Measurements from ENCODE around the gene TMPO. TPM values are rescaled to one million over a fixed set of nuclear protein-coding genes. Genes with fewer than 3 reads are reported as not detected.

TMPO gene
- polyA plus RNA-seq, 3 donors = 35.7 to 67.3 (median 52.1) TPM

DNA sequence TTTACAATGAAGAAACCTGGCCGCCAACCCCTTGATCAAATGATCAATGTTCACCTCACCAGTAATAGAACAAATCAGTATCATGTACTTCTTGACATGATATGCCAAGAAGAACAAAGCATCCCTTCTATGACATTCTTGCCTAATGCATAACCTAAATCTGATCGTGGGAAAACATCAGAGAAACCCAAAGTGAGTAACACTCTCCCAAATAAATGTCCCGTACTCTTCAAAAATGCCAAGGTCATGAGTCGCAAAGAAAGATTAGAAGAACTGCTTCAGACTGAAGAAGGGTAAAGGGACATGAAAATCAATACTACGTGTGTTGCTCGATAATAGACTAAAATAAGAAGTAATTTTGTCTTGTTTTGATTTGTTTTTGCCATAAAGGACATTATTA is 66.7 kb downstream of the TMPO start:
- peaks cover 2% of the 10 kb centered on the region for H3K4me1 Mint-ChIP-seq
- no peak overlapping the region for H3K4me3 ChIP-seq (replicated peaks in 1 of 3; ENCODE audit: low read depth in 2 of 3, low read length in 3 of 3)
- TF ChIP-seq CTCF (IDR thresholded peaks at IDR 0.05) = no peak
- no peaks in the 10 kb centered on the region for H3K27me3 ChIP-seq (ENCODE audit: control insufficient read depth in 2 of 2, insufficient read depth in 2 of 2, low read length in 2 of 2)
- H3K4me1 ChIP-seq (ENCODE audit: control insufficient read depth in 1 of 2, insufficient read depth in 2 of 2, low read length in 2 of 2) = no peaks in the 10 kb centered on the region
- H3K36me3 ChIP-seq (replicated peaks in 1 of 2; ENCODE audit: control insufficient read depth in 1 of 2, insufficient read depth in 2 of 2, low read length in 2 of 2) = no peaks in the 10 kb centered on the region
- no peak overlapping the region for H2AFZ ChIP-seq (ENCODE audit: insufficient read depth, low read depth, low read length, poor library complexity, severe bottlenecking)
- no peak overlapping the region for H3K27ac ChIP-seq (ENCODE audit: low read depth in 1 of 2, low read length in 2 of 2)
- H3K9ac ChIP-seq (ENCODE audit: insufficient read depth, low read length, poor library complexity, severe bottlenecking) = no peak overlapping the region
- no peak overlapping the region for H3K4me3 Mint-ChIP-seq
- no peaks in the 10 kb centered on the region for H4K20me1 ChIP-seq (ENCODE audit: insufficient read depth, low read length)
- H3K27ac Mint-ChIP-seq = no peak overlapping the region
- H3K27me3 Mint-ChIP-seq (ENCODE audit: low read depth in 3 of 3) = peaks cover 1 to 9% (median 8%) of the 10 kb centered on the region in 3 donors
- H3K9me3 ChIP-seq (replicated peaks in 1 of 2; ENCODE audit: control insufficient read depth in 1 of 2, insufficient read depth in 1 of 2, low read length in 2 of 2) = no peaks in the 10 kb centered on the region
- no peak for DNase-seq
- H3K79me2 ChIP-seq (ENCODE audit: insufficient read depth, low read length) = no peaks in the 10 kb centered on the region
- peaks cover 0 to under 1% (median 0%) of the 10 kb centered on the region in 7 donors for H3K9me3 Mint-ChIP-seq
- no peaks in the 10 kb centered on the region for H3K36me3 Mint-ChIP-seq
- H3K4me2 ChIP-seq (replicated peaks; ENCODE audit: extremely low read depth, low read length, poor library complexity, severe bottlenecking) = no peak overlapping the region
- intact Hi-C loops (cut with micrococcal nuclease) = no loop called here
- WGBS (ENCODE audit: insufficient coverage) = 96% methylated on average over 4 of the region's 6 CpGs

DNA sequence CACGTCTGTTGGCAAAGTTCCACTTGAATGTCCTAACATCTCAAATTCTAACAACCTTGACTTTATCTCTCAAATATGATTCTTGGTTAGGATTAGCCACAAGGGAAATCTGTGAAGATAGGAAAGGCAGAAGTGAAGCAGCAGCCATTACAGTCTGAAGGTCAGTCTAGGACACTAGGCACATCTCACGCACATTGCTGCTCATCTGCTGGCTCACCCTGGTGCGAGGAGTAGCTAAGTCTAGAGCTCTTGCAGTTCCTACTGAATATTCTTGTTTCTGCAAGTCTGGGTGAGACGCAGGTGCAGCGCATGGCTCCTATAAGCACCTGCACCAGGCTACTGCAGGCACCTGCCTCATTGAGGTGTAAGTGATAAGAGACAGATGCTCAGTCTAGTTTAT is 71.7 kb downstream of the TMPO start:
- no peak for DNase-seq
- Mint-ChIP-seq H3K27me3 (ENCODE audit: low read depth in 3 of 3) (peaks cover 2 to 10% (median 4%) of the 10 kb centered on the region in 3 donors), H3K36me3 (no peaks in the 10 kb centered on the region), H3K27ac (no peak overlapping the region), H3K4me3 (no peak overlapping the region), H3K9me3 (no peaks in the 10 kb centered on the region), H3K4me1 (no peaks in the 10 kb centered on the region)
- Histone ChIP-seq H3K4me1 (ENCODE audit: control insufficient read depth in 1 of 2, insufficient read depth in 2 of 2, low read length in 2 of 2) (no peaks in the 10 kb centered on the region), H4K20me1 (ENCODE audit: insufficient read depth, low read length) (no peaks in the 10 kb centered on the region), H3K27me3 (ENCODE audit: control insufficient read depth in 2 of 2, insufficient read depth in 2 of 2, low read length in 2 of 2) (no peaks in the 10 kb centered on the region), H3K4me2 (replicated peaks; ENCODE audit: extremely low read depth, low read length, poor library complexity, severe bottlenecking) (no peak overlapping the region), H3K9ac (ENCODE audit: insufficient read depth, low read length, poor library complexity, severe bottlenecking) (no peak overlapping the region), H2AFZ (ENCODE audit: insufficient read depth, low read depth, low read length, poor library complexity, severe bottlenecking) (no peak overlapping the region), H3K9me3 (replicated peaks in 1 of 2; ENCODE audit: control insufficient read depth in 1 of 2, insufficient read depth in 1 of 2, low read length in 2 of 2) (no peaks in the 10 kb centered on the region), H3K4me3 (replicated peaks in 1 of 3; ENCODE audit: low read depth in 2 of 3, low read length in 3 of 3) (no peak overlapping the region), H3K79me2 (ENCODE audit: insufficient read depth, low read length) (no peaks in the 10 kb centered on the region), H3K36me3 (replicated peaks in 1 of 2; ENCODE audit: control insufficient read depth in 1 of 2, insufficient read depth in 2 of 2, low read length in 2 of 2) (no peaks in the 10 kb centered on the region), H3K27ac (ENCODE audit: low read depth in 1 of 2, low read length in 2 of 2) (no peak overlapping the region)
- TF ChIP-seq CTCF (IDR thresholded peaks at IDR 0.05) = no peak
- WGBS (ENCODE audit: insufficient coverage) = 96% methylated on average over 4 of the region's 5 CpGs
- intact Hi-C loops (cut with micrococcal nuclease) = no loop called here

All from CD14-positive monocyte (primary cell).